HG02938 (cell line): Measurements from ENCODE around the gene SMAGP.

Source experiments
- ATAC-seq: cut with Tn5 transposase; IDR thresholded peaks from one replicate; pipeline ENCODE4 v1.9.1; 2021; ENCODE audit warnings: mild to moderate bottlenecking, moderate library complexity; ENCODE audit not compliant: unreplicated experiment

Gene SMAGP

GRCh38 chr12:51198568-51199365, 71.4 kb downstream of the SMAGP start:
- no peak for ATAC-seq

GRCh38 chr12:51197736-51198567, 72.3 kb downstream of the SMAGP start:
- ATAC-seq, result no peak

- no peak for ATAC-seq
Observed at GRCh38 chr12:51196547-51196946, 73.7 kb downstream of the SMAGP start.

- no peak for ATAC-seq
Observed at GRCh38 chr12:51195841-51196240, 74.4 kb downstream of the SMAGP start.
